LNCAP (cell line): ENCODE measurements around the gene MACROD1.

Experiments used
- CTCF ChIP-seq: fragments of 450-650 bp; IDR thresholded peaks from 2 replicates; pipeline ENCODE4 v1.5.1; 2017; ENCODE audit warnings: mild to moderate bottlenecking

The MACROD1 gene, protein sequence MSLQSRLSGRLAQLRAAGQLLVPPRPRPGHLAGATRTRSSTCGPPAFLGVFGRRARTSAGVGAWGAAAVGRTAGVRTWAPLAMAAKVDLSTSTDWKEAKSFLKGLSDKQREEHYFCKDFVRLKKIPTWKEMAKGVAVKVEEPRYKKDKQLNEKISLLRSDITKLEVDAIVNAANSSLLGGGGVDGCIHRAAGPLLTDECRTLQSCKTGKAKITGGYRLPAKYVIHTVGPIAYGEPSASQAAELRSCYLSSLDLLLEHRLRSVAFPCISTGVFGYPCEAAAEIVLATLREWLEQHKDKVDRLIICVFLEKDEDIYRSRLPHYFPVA

DNA sequence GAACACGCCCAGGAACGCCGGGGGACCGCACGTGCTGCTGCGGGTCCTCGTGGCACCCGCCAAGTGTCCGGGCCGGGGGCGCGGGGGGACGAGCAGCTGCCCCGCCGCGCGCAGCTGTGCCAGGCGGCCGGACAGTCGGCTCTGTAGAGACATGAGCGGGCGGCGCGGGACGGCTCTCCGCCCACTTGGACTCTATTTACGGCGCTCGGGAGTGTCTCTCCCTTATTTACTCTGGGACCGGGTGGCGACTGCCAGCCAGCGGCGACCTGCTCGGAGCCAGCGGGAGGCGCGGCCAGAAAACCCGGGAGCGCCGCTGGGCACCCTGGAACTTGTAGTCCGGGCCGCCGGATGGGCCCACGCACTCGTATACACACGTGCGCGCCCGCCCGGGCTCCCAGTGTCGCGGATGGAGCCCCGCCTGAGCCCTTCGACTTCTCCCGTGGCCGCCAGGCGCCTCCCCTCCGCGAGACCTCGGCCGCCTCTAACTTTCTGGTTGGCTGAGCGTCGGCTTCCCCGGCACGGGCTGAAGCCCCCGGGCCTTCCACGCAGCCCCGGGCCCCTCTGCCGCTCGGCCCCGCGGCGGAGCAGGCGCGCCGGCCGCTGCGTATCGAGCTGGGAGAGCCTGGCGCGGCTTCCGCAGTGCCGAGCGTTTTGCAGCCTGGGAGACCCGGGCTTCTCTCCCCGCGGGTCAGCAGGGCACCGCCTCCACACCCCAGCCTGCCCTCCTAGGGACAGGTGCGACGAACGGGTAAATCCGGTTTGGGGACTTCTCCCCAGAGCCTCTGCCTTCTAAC, at the start of gene MACROD1:
Gene MACROD1 (minus strand): TSS at position 272 of the 794 bp plus-strand sequence. CDS start 119 bp downstream, at position 153.
- no peak for TF ChIP-seq CTCF

GRCh38 chr11:64211181-64211872, 45.4 kb upstream of the MACROD1 start:
- TF ChIP-seq CTCF = no peak

GRCh38 chr11:64210301-64211020, 44.5 kb upstream of the MACROD1 start:
- TF ChIP-seq CTCF = no peak

DNA sequence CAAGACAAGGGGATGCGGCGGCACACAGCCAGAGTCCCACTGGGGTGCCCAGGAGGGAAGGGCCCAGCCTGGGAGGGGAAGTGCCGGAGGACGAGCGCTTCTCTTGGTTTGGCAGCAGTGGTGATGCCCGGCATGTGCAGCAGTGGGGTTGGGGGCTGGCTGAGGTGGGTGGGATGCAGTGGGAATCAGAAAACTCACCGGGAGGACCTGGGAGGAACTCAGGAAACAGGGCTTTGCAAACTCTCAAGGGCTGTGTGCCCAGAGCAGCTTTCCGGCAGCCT, 43.6 kb upstream of the MACROD1 start:
- TF ChIP-seq CTCF = no peak

GRCh38 chr11:64208796-64209562, 43.1 kb upstream of the MACROD1 start:
- TF ChIP-seq CTCF = no peak

- TF ChIP-seq CTCF = no peak
Measured at GRCh38 chr11:64208086-64208795, 42.3 kb upstream of the MACROD1 start.
